NCI-H146 treated with DMSO at 0.1 percent for 48 hours (cell line): ENCODE results near the gene TAS2R41.
"Not testable (repeated sequence)": the region's sequence is repeated elsewhere in the genome, so short reads cannot be mapped to it uniquely, and the experiment has no call there.

ENCODE experiments used
- DNase-seq: peaks from one replicate; lab custom pipeline; 2025; ENCODE audit not compliant: unreplicated experiment; lab: John Stamatoyannopoulos, UW

The TAS2R41 gene

DNA sequence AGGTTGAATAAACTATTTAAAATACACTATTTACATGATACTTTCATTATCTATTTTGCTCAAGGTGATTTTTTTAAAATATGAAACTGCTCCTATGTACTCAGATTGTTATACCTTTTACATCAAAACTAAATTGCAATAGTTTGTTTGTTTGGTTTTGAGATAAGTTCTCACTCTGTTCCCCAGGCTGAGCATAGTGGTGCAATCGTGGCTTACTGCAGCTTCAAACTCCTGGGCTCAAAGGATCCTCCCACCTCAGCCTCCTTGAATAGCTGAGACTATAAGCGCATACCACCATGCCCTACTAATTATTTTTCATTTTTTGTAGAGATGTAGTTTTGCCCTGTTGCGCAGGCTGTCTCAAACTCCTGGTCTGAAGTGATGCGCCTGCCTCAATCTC is 21.7 kb upstream of the TAS2R41 start:
- no peak for DNase-seq

DNA sequence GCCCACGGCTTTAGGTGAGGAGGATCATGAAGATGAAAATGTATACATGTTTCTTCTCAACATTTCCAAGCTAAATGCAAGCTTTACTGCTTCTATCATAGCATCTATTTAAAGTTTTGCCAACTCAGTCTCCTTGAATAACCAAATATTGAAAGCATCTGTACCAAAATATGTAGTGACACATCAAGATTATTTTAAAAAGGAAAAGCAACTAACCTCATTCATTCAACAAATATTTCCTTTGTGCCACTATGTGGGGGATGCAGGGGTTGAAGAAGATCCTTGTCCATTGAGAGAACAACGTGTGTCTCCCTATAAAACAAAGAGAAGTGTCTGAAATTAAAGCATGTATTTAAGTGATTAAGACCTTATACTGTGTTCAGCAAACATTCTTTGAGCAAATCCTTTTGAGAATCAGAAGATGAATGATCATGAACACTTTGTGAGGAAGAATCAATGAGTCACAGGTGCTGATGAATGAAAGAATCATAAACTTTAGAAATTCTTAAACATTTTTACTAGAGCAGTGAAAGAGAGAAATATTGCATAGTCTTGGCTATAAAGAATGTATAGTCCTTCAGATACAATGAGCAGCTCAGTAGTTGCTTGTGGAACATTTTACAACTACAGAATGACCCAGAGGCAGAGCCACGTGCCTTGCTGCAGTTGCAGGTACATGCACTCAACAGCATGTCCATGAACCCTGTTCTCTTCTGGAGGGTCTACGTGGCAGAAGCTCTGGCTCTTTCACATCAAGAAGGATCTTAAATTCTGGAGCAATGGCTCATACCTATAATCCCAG is 20.5 kb upstream of the TAS2R41 start:
- no peak for DNase-seq

DNA sequence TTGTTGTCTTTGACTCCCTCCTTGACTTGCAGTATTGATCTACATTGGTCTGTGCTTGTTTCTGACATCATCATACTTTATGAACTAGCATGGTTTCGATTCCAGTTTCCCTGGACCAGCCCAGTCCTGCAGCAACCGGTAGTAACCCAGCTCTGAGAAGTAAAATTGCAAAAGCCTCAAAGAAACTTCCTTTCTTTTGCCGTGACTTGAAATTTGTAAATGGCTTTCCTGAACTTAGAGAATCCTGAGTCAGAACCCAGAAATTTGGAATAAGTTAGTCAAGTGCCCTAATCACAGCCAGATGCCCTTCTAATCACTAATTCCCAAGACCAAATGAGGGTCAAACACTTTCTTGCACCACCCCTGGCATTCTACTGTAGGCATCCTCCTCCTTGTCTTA is 19.4 kb upstream of the TAS2R41 start:
- DNase-seq: no peak

DNA sequence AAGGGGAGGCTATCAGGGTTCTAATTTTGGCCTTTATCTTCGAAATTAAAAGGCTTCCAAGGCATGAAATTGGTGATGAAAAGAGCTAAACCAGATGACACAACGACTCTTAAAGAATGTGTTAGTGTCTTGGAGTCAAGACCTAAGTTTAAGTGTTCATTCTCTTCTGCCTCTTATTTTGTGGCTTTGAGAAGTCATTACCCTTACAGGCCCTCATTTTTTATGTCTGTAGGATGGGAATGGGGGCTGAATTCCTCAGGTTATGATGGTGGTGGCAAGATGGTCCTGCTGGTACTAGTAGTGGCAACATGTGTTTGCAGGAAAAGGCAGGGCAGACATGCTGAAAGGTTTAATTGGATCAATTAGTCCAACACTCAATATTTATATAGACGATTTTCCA is 19.0 kb upstream of the TAS2R41 start:
- DNase-seq: no peak

DNA sequence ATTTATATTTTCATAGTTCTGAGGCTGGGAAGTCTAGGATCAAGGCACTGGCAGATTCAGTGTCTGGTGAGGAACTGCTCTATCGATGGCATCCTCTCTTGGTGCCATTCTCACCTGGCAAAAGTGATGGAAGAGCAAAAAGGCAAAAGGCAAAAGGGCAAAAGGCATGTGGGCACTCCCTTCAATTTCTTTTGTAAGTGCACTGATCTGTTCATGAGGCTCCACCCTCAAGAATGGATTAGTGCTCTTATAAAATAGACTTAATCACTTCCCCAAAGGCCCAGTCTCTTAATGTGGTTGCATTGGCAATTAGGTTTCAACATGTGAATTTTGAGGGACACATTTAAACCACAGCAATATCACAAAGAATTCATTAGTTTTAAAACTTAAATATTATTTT is 18.3 kb upstream of the TAS2R41 start:
- DNase-seq: no peak

DNA sequence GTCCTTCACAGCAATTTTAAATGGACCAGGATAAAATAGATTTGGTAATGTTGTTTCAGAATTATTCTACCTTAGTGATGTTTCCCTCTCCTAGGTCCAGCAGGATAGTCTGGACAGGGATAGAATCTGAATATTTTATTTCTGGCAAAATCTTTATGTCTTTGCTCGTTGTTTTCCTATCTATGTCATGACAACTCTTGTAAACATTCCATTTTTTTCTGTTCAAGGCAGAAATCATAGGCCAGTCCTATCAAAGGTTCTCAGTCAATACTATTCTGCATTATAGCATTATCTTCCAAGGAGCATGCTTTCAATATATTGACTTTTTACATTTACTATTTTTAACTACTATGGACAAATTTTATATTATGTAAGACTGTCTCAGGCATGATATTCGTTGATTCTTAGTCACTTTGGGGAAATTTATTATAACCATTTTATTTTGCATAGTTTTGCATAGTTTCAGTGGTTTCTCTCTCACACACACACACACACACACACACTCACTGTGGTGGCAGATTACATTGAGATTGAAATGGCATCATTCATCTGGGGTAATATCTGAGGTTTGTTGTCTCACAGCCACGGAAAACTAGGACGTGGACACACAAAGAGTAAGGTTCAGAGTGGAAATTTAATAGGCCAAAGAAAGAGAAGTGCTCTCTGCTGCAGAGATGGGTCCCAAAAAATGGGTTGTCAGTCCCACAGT is 17.2 kb upstream of the TAS2R41 start:
- no peak for DNase-seq

DNA sequence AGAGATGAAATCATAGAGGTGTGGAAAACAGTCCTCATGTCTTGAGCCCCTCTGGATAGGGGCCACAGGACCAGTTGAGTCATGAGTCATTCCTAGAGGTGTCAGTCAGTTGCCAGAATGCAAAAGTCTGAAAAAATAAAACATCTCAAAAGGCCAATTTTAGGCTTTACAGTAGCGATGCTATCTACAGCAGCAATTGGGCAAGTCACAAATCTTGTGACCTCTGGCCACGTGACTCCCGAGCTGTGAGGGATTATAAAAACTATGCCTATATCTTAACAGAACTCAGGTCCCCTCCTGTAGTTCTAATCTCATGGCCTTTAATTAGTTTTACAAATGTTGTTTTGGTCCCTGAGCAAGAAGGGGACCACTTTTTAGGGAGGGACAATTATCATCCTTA is 15.6 kb upstream of the TAS2R41 start:
- no peak for DNase-seq

DNA sequence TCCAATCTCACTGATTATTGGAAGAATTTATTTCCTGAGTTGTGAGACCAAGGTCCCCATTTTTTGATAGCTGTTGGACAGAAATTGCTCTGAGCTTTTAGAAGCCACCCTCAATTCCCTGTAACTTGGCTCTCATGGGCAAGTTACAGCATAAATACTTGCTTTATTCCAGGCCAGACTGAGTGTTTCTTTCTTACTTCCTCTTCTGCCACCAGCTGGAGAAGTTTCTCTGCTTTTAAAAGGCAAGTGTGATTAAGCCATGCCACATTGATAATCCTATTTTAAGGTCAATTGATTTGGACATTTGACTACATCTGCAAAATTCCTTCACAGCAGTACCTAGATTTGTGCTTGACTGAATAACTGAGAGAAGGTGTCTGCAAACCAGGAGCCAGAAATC is 14.1 kb upstream of the TAS2R41 start:
- DNase-seq: no peak

DNA sequence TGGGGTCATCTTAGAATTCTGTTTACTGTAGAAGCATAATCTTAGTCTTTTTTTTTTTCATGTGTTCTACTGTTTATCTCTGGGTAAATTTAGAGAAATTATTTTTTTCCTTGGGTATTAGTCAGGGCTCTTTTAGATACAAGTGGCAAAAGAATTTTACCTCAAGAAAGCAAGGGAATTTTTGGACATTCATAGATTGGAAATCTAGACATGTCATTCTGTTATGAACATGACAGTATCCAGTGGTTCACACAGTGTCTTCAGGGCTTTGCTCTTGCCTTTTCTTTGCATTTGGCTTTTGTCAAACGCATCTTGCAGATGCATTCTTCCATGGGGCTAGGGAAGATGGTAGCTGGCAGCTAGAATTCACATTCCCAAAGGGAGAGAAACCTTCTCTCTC is 13.7 kb upstream of the TAS2R41 start:
- DNase-seq: no peak

DNA sequence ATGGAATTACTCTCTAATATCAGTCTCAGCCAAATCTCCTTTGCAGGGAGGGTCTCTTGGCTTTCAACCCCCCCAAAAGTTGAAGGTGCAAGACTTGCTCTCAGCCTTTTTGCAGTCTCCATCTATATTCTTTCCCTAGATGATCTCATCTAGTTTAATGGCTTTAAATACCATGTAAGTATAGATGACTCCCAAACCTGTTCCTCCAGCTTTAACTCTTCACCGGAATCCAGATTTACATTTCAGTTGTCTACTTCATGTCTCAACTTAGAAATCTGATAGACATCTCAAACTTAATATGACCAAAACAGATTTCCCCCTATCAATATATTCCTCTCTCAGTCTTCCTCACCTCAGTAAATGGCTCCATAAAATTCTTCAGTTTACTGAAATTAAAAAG is 9.9 kb upstream of the TAS2R41 start:
- no peak for DNase-seq

DNA sequence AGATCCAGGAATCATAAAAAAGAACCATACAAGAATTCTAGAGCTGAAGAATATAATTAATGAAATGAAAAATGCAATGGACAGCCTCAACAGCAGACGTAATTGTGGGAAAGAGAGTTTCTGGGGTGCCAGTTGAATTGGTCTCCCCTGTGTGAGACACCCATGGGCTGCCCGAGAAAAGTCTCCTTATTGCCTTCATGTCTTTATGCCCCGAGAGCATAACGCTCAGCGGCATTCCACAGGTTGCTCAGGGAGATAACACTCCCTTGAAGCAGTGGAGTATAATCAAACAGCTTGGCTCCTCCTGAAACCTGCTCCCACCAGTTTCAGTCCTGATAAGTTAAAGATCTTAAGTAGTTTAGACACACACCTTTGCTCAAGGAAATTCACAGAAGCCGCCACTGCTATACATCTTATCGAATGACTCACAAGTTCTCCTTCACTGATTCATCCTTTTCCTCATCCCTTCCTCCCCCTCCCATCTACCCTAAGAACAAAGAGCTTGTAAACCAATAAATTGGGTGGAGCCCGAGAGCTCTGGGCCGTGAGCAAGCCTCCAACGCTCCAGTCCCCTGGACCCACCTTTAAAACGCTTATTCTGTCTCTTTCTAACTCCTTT is 5.5 kb upstream of the TAS2R41 start:
- DNase-seq: not testable (repeated sequence)

DNA sequence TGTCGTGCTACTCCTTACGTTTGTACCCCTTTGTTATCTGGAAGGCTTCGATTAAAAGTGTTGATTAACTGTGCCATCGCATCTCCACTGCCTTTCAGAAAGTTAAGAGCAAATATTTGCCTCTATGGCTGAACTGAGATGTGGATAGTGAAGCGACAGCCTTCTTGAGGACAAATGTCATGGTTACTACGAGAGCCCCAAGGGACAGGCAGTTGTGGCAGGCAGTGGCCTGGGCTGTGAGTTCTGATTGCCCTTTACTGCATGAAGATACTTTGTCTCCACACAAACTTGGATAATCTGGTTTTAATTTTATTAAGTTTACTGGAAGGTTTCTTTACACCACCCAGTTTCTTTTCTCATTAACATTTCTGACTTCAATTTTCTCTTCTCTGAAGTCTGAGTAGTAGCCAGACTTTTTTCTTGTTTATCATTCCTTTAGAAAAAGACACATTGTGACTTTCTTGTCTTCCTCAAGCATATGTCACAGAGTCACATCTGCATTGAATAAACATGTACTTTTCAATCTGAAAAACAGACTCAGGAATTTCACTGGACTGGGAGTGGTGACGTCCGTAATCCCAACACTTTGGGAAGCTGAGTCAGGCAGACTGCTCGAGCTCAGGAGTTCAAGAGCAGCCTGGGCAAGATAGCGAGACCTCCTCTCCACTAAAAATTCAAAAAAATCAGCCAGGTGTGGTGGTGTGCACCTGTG is 1.5 kb downstream of the TAS2R41 start:
- no peak for DNase-seq

DNA sequence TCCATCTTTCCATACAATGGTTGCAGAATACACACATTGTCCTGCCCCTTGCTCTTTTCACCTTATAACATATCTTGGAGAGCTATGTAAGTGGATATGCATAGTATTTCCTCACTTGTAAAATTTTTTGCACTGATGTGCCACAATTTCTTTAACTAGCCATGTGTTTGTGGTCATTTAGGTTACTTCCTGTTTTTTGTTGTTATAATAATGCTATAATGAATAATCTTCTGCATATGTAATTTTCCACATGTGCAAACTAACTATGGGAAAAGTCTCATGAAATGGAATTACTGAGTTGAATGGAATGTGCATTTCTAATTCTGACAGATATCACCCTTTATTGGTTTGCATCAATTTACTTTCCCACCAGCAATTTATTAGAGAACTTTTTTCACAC is 2.8 kb downstream of the TAS2R41 start:
- no peak for DNase-seq

DNA sequence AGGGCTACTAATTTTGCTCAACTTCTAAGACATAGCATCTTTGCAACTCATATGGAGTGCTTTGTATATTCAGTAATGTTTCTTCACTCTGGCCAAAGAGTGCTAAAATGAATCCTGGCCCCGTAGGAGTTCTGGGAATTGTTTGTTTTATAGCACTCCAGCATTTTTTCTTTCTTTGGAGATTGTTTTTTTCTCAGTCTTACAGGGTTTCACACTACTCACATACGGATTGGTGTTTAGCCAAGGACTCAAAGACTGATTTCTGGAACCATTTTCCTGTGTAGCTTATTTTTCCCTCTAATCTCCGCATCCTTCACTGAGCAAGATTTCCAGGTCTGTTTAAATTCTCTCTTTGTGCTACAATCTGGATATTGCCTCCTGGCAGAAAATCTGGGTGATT is 6.4 kb downstream of the TAS2R41 start:
- no peak for DNase-seq

DNA sequence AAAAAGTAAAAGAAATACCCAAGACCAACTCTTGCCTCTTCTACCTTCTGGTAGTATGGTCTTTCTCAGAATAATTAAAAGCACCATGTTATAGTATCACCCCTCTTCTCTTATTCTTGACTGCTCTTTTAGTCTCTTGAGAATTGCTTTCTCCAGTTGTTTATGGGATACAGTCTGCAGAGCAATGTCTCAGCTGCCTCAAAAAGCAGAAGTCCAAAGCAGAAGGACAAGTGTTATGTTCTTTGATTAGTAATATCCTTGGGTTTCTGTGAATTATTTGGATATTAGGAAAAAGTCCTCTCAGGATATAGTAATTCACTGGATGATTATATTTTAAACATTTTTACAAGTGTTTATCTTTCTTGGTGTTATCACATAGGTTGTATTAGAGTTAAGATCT is 7.4 kb downstream of the TAS2R41 start:
- no peak for DNase-seq

DNA sequence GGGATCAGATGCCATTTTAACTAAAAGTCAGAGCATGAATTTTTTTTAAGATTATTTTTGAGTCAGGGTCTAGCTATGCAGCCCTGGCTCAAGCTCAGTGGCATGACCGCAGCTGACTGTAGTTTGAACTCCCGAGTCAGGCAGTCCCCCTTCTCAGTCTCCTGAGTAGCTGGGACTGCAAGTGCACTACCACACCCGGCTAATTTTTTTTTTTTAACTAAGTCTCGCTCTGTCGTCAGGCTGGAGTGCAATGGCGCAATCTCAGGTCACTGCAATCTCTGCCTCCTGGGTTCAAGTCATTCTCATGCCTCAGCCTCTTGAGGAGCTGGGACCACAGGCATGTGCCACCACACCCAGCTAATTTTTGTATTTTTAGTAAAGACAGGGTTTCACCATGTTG is 7.8 kb downstream of the TAS2R41 start:
- DNase-seq: no peak

DNA sequence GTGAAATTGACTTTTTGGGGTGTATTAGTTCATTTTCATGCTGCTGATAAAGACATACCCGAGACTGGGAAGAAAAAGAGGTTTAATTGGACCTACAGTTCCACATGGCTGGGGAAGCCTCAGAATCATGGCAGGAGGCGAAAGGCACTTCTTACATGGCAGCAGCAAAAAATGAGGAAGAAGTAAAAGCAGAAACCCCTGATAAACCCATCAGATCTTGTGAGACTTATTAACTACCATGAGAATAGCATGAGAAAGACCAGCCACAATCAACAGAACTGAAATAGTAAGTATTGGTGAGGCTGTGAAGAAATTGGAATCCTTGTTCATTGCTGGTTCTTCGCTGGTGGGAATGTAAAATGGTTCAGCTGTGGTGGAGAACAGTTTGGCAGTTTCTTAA is 8.6 kb downstream of the TAS2R41 start:
- DNase-seq: not testable (repeated sequence)

DNA sequence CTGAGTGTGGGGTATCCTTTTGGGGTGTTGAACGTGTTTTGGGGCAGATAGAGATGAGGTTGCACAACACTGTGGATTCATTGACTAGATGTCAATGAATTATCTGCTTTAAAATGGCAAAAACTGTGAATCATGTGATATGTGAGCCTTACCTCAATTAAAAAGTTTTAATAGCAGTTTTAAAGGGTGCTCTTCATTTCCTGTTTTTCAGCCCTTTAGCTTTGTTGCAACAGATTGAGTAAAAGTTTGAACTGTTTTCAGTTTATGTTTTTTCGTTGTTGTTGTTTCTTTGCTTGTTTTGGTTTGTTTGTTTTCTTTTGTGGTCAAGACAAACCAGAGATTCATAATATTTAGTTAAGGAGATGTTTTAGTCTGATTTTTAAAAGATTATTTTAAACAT is 9.4 kb downstream of the TAS2R41 start:
- DNase-seq: no peak

DNA sequence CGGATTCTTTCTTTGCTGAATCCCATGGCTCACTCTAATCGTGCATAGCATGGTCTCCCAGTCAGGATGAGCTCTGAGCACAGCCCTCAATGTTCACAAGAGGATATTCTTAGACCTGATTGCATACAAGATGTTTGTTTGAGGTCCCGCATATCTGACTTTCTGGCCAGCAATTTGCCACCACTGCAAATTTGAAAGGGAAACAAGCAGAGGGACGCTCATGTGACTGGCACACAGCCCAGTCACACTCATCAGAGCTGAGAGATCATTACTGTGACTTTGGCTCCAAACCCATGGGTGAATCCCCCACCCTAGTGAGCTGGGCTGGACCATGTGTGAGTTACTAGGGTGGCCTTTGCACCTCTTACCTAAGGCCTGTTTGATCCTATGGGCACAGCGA is 9.9 kb downstream of the TAS2R41 start:
- no peak for DNase-seq

DNA sequence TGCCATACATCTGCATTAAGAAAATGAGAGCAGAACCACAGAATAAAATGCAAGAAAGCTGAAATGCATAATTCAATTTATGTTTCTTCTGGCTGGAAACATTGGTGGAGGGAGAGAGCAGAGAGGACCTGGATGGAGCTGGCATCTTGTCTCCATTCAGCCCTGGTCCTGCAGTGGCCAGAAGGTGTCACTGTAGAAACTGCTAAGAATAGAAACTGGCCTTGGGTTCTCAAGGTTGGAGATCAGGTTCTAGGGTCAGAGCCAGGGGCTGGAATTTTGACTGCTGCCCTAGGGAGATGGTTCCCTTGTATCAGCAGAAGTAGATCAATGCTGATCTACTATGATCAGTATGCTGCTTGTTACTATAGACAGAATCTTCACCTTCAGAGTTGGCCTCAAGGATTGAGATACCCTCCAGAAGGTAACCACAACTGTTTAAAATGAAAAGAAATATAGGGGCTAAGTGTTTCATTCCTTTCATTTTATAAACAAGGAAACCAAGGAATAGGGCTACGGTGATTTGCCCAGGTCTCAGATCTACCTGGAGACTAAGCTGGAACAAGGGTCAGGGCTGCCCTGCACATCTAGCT is 13.1 kb downstream of the TAS2R41 start:
- DNase-seq: no peak

DNA sequence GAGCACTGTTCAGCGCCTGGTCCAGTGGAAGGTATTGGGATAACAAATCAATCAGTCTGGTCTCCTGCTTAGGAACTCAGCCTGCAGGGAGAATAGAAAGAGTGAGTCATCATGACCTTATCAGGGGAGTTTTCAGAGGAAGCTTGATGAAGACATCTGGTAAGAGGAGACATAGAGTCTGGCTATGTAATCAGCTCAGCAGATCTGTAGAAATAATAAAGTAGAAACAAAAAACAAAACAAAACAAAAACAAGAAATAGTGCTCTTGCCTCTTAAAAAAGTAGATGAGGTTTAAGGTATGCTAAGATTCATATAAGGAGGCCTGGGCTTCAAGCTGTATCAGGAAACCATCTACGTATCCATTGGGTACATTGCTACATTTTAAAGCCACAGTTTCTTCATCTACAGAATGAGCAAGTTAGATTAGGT is 14.4 kb downstream of the TAS2R41 start:
- no peak for DNase-seq
